HepG2 (cell line): ENCODE results near the gene CKB. TPM values are rescaled to one million over a fixed set of nuclear protein-coding genes. Genes with fewer than 3 reads are reported as not detected.

ENCODE experiments used
- ATAC-seq: fragments of 200-7000 bp; cut with Tn5 transposase; 3 replicates; pipeline ENCODE4 v1.9.1; 2020; ENCODE audit warnings: mild to moderate bottlenecking, moderate library complexity
- BruUV-seq: library from RNA; stranded (reverse); fragments of 400-500 nt; replicated peaks from 2 replicates; lab custom pipeline; 2021; lab: Mats Ljungman, UMichigan
- CTCF ChIA-PET: fragments of 300-600 bp; formaldehyde crosslinking; extraction: SDS; loops from one replicate; lab custom pipeline; 2021; ENCODE audit warnings: low total read pairs, inconsistent platforms, low intra/inter-chr PET ratio; lab: Yijun Ruan, JAX
- POLR2A ChIA-PET: fragments of 350-600 bp; sonication (Branson Sonifier 250); formaldehyde crosslinking; loops from one replicate; lab custom pipeline; 2020; ENCODE audit warnings: antibody characterized with exemption, inconsistent platforms; lab: Yijun Ruan, JAX
- DNase-seq: peaks from one replicate; pipeline ENCODE4 v3.0.0-alpha.2; 2015; ENCODE audit warnings: low spot score
- FAIRE-seq: peaks from 3 replicates; lab custom pipeline; 2011; peaks lifted over from hg19 to GRCh38; lab: Jason Lieb, UNC
- H2AFZ ChIP-seq: one replicate; pipeline ENCODE4 v1.6.1; 2011; ENCODE audit warnings: low read length, inconsistent platforms
- H3K27ac ChIP-seq: fragments of 300-600 bp; 3 replicates; pipeline ENCODE4 v1.8.0; 2011; ENCODE audit warnings: mixed run types, mild to moderate bottlenecking, mixed read lengths, low read length, inconsistent platforms; ENCODE audit not compliant: insufficient read depth; ENCODE audit errors: extremely low read length
- H3K27me3 ChIP-seq, 2 experiments: fragments of 200-600 bp in 1 of 2; 2 replicates in 1 of 2; 3 replicates in 1 of 2; pipeline versions ENCODE4 v1.6.0 to v1.8.0; 2011; ENCODE audit warnings: low read length in 2 of 2, mild to moderate bottlenecking in 2 of 2, moderate library complexity in 2 of 2, inconsistent platforms in 1 of 2; ENCODE audit not compliant: insufficient read depth in 2 of 2, control insufficient read depth in 1 of 2
- H3K36me3 ChIP-seq, 2 experiments: fragments of 200-600 bp in 1 of 2; replicated peaks in 1 of 2; 2 replicates in 1 of 2; 3 replicates in 1 of 2; pipeline versions ENCODE4 v1.5.1 to v1.8.0; 2011; ENCODE audit warnings: low read length in 2 of 2, inconsistent platforms in 1 of 2; ENCODE audit not compliant: insufficient read depth in 2 of 2, control insufficient read depth in 1 of 2
- H3K4me1 ChIP-seq: 2 replicates; pipeline ENCODE4 v1.5.1; 2012; ENCODE audit warnings: low read length, inconsistent platforms; ENCODE audit not compliant: insufficient read depth
- H3K4me2 ChIP-seq: 2 replicates; pipeline ENCODE4 v1.6.0; 2011; ENCODE audit warnings: low read depth, low read length, inconsistent platforms
- H3K4me3 ChIP-seq, 3 experiments: fragments of 200-600 bp in 1 of 3; sonication (generic), shearing (Covaris generic) in 1 of 3; replicated peaks in 1 of 3; 2 replicates each; pipeline ENCODE4 v1.5.1; 2011 to 2016; ENCODE audit warnings: low read length in 3 of 3, inconsistent platforms in 2 of 3, low read depth in 2 of 3, mild to moderate bottlenecking in 2 of 3, control low read depth in 1 of 3, mixed read lengths in 1 of 3; ENCODE audit not compliant: insufficient read depth in 1 of 3
- H3K79me2 ChIP-seq: one replicate; pipeline ENCODE4 v1.6.1; 2011; ENCODE audit warnings: low read length, inconsistent platforms; ENCODE audit not compliant: insufficient read depth
- H3K9ac ChIP-seq: 2 replicates; pipeline ENCODE4 v1.6.0; 2011; ENCODE audit warnings: mild to moderate bottlenecking, low read depth, low read length, inconsistent platforms; ENCODE audit not compliant: insufficient read depth
- H3K9me3 ChIP-seq: 2 replicates; pipeline ENCODE4 v1.5.1; 2012; ENCODE audit warnings: mild to moderate bottlenecking, low read length
- H4K20me1 ChIP-seq: 2 replicates; pipeline ENCODE4 v1.6.0; 2011; ENCODE audit warnings: inconsistent platforms, mild to moderate bottlenecking, low read length, moderate library complexity; ENCODE audit not compliant: insufficient read depth
- BCL3 ChIP-seq: sonication (generic); formaldehyde crosslinking; IDR thresholded peaks from 2 replicates; pipeline ENCODE4 v1.5.1; 2020; ENCODE audit warnings: mild to moderate bottlenecking, missing genetic modification reagents, moderate library complexity
- ETS1 ChIP-seq: sonication (generic); formaldehyde crosslinking; IDR thresholded peaks from 2 replicates; pipeline ENCODE4 v1.4.0; 2020; ENCODE audit warnings: missing genetic modification reagents
- NR1H2 ChIP-seq: sonication (generic); formaldehyde crosslinking; IDR thresholded peaks from 2 replicates; pipeline ENCODE4 v1.8.1; 2022; ENCODE audit warnings: low read depth, missing genetic modification reagents, borderline replicate concordance
- PHF8 ChIP-seq: sonication (generic); formaldehyde crosslinking; IDR thresholded peaks from 2 replicates; pipeline ENCODE4 v1.5.0; 2020; ENCODE audit warnings: missing genetic modification reagents
- THAP11 ChIP-seq: IDR thresholded peaks from 2 replicates; pipeline ENCODE4 v1.6.1; 2016; ENCODE audit warnings: missing biosample characterization, missing genetic modification reagents
- XRCC5 ChIP-seq: fragments of 200-400 bp; formaldehyde crosslinking; optimal IDR thresholded peaks from 2 replicates; pipeline ENCODE3; 2017; ENCODE audit warnings: mild to moderate bottlenecking, low read length
- ZBED4 ChIP-seq: sonication (generic); formaldehyde crosslinking; IDR thresholded peaks from 2 replicates; pipeline ENCODE4 v1.4.0; 2020; ENCODE audit warnings: missing genetic modification reagents, borderline replicate concordance
- ZFP37 ChIP-seq: sonication (generic); formaldehyde crosslinking; IDR thresholded peaks from 2 replicates; pipeline ENCODE4 v1.4.0; 2020; ENCODE audit warnings: missing genetic modification reagents, borderline replicate concordance
- ZNF180 ChIP-seq: sonication (generic); formaldehyde crosslinking; IDR thresholded peaks from 2 replicates; pipeline ENCODE4 v1.4.0; 2020; ENCODE audit warnings: low read depth, missing genetic modification reagents, borderline replicate concordance
- ZNF496 ChIP-seq: sonication (generic); formaldehyde crosslinking; IDR thresholded peaks from 2 replicates; pipeline ENCODE4 v1.8.1; 2023; ENCODE audit warnings: mild to moderate bottlenecking, moderate library complexity, missing genetic modification reagents; ENCODE audit not compliant: insufficient replicate concordance
- ZNF510 ChIP-seq: sonication (generic); formaldehyde crosslinking; IDR thresholded peaks from 2 replicates; pipeline ENCODE4 v1.4.0; 2020; ENCODE audit warnings: low read depth, mild to moderate bottlenecking, missing genetic modification reagents
- ZNF788 ChIP-seq: sonication (generic); formaldehyde crosslinking; IDR thresholded peaks from 2 replicates; pipeline ENCODE4 v1.5.0; 2020; ENCODE audit warnings: mild to moderate bottlenecking, missing genetic modification reagents, borderline replicate concordance
- WGBS: methylation state at CpG from one replicate; pipeline ENCODE4 v1.1.6; 2017; ENCODE audit warnings: low lambda C conversion rate; 5-methylcytosine and 5-hydroxymethylcytosine counted together
- in situ Hi-C: cut with HindIII; loops from 2 replicates; pipeline ENCODE4 v1.10.0; 2017; ENCODE audit warnings: low pct_unique_long_range_greater_than_20kb; ENCODE audit not compliant: extremely low pct_ligation_motif_present
- intact Hi-C: fragments of 100-400 bp; cut with micrococcal nuclease; formaldehyde crosslinking; loops from one replicate; pipeline ENCODE4 v1.10.0; 2022; ENCODE audit not compliant: unreplicated experiment
- polyA plus RNA-seq, 8 experiments: library from polyadenylated mRNA; depleted of rRNA in 3 of 8; stranded (reverse) in 7 of 8; unstranded in 1 of 8; fragments of >200 nt; fragmentation: Illumina TruSeq in 4 of 8; extraction: Trizol in 4 of 8; gene quantifications; 2 replicates each; pipeline versions ENCODE4 v1.2.1 to v1.2.3, GENCODE V29; 2011 to 2016; ENCODE audit warnings: low read depth in 4 of 8, missing spikeins in 1 of 8, mixed read lengths in 1 of 8; ENCODE audit not compliant: insufficient read depth in 1 of 8
- total RNA-seq, 5 experiments: library from RNA; depleted of rRNA; stranded (reverse); fragments of >200 nt; fragmentation: Illumina TruSeq; extraction: Trizol; gene quantifications; 2 replicates each; pipeline ENCODE4 v1.2.3, GENCODE V29; 2016; ENCODE audit warnings: low read depth in 1 of 5
- TF ChIP-seq, protein P1 (sequence below): sonication (generic); formaldehyde crosslinking; IDR thresholded peaks from 2 replicates; pipeline ENCODE4 v1.4.0; 2020; ENCODE audit warnings: missing genetic modification reagents

Gene CKB
- total and polyA plus RNA-seq, 2 of the 13 experiments (the other 11 are each of a cell fraction or from before 2014, with no cell fraction given), result 82.3 to 217 TPM

DNA sequence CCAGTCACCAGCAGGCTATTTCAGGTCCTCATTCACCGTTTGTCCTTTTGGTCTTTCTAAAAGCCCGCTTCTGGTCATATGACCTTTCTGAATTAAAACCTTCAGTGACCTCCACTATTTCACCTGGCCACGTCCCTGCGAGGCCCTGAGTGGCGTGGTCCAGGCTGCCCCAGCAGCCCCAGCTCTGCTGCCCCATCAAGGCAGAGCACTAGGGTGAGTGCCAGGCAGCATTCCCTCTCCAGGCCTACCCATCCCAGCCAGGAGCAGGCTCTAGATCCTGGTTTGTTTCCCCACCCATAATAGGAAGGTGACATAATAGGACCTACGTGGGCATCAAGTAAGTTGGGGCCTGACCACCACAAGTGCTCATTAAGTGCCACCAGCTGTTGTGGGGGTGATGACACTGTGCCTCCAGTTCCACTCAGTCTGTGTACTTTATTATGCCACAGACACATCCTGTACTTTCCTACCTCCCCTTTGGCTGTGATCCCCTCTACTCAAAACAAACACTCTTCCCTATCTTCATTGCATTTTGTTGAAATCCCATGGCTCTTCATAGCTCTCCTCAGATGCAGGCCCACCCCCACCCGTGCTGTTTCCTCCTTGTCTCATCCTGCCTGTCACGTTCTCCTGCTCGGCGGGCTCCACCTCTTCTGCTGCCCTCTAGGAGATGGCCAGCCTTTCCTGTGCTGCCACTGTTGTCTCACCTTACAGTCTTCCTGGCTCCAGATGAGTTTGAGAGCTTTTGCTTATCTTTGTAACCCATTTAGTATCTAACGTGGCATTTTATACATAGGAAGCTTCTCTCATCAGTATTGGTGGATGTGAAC lies 21.4 kb downstream of the CKB start:
- peaks cover 22 to 55% of the 10 kb centered on the region in 2 experiments for H3K36me3 ChIP-seq
- no peak overlapping the region for H3K4me2 ChIP-seq
- ChIA-PET POLR2A (no interaction called here), CTCF (interaction anchor here (0.8 to 2.0 kb wide), 2 partner anchors 45 to 48 kb away, joined by 3 to 31 read pairs; no protein-coding TSS in a partner anchor)
- FAIRE-seq (no peak), ATAC-seq (no peak), DNase-seq (no peak)
- no TSS peak for BruUV-seq
- intact Hi-C loops, result loop anchor here (5.0 kb wide), 1 partner anchor 1194 kb away; the partner anchor contains the start of gene MOK
- H3K27ac ChIP-seq, result no peak overlapping the region
- no peak overlapping the region for H2AFZ ChIP-seq
- in situ Hi-C loops, result loop anchor here (5.0 kb wide), 1 partner anchor 46 kb away; no protein-coding TSS in a partner anchor
- H3K4me1 ChIP-seq, result peaks cover 8% of the 10 kb centered on the region
- TF ChIP-seq ZBED4 (no peak), ZNF180 (CRISPR knock-in tag) (no peak), PHF8 (no peak), ETS1 (no peak), NR1H2 (CRISPR knock-in tag) (no peak), ZNF510 (CRISPR knock-in tag) (no peak), THAP11 (CRISPR knock-in tag) (no peak), XRCC5 (no peak), ZFP37 (CRISPR knock-in tag) (no peak), BCL3 (CRISPR knock-in tag) (no peak), ZNF788 (CRISPR knock-in tag) (no peak), ZNF496 (CRISPR knock-in tag) (no peak)
- TF ChIP-seq, protein P1, sequence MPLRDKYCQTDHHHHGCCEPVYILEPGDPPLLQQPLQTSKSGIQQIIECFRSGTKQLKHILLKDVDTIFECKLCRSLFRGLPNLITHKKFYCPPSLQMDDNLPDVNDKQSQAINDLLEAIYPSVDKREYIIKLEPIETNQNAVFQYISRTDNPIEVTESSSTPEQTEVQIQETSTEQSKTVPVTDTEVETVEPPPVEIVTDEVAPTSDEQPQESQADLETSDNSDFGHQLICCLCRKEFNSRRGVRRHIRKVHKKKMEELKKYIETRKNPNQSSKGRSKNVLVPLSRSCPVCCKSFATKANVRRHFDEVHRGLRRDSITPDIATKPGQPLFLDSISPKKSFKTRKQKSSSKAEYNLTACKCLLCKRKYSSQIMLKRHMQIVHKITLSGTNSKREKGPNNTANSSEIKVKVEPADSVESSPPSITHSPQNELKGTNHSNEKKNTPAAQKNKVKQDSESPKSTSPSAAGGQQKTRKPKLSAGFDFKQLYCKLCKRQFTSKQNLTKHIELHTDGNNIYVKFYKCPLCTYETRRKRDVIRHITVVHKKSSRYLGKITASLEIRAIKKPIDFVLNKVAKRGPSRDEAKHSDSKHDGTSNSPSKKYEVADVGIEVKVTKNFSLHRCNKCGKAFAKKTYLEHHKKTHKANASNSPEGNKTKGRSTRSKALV (CRISPR knock-in tag), result no peak
- no peak overlapping the region for H3K4me3 ChIP-seq
- H4K20me1 ChIP-seq, result no peaks in the 10 kb centered on the region
- H3K9ac ChIP-seq, result no peak overlapping the region
- 96% methylated on average over 11 of the region's 11 CpGs for WGBS
- H3K79me2 ChIP-seq, result no peaks in the 10 kb centered on the region
- no peaks in the 10 kb centered on the region for H3K9me3 ChIP-seq
- H3K27me3 ChIP-seq, result no peaks in the 10 kb centered on the region
